HepG2 (cell line): ENCODE results near the gene SKIL. TPM values are rescaled to one million over a fixed set of nuclear protein-coding genes. Genes with fewer than 3 reads are reported as not detected.

Experiments
- ATAC-seq: fragments of 200-7000 bp; cut with Tn5 transposase; 3 replicates; pipeline ENCODE4 v1.9.1; 2020; ENCODE audit warnings: mild to moderate bottlenecking, moderate library complexity
- BruUV-seq: library from RNA; stranded (reverse); fragments of 400-500 nt; replicated peaks from 2 replicates; lab custom pipeline; 2021; lab: Mats Ljungman, UMichigan
- CTCF ChIA-PET: fragments of 300-600 bp; formaldehyde crosslinking; extraction: SDS; loops from one replicate; lab custom pipeline; 2021; ENCODE audit warnings: low total read pairs, inconsistent platforms, low intra/inter-chr PET ratio; lab: Yijun Ruan, JAX
- POLR2A ChIA-PET: fragments of 350-600 bp; sonication (Branson Sonifier 250); formaldehyde crosslinking; loops from one replicate; lab custom pipeline; 2020; ENCODE audit warnings: antibody characterized with exemption, inconsistent platforms; lab: Yijun Ruan, JAX
- DNase-seq: peaks from one replicate; pipeline ENCODE4 v3.0.0-alpha.2; 2015; ENCODE audit warnings: low spot score
- FAIRE-seq: peaks from 3 replicates; lab custom pipeline; 2011; peaks lifted over from hg19 to GRCh38; lab: Jason Lieb, UNC
- H2AFZ ChIP-seq: one replicate; pipeline ENCODE4 v1.6.1; 2011; ENCODE audit warnings: low read length, inconsistent platforms
- H3K27ac ChIP-seq: fragments of 300-600 bp; 3 replicates; pipeline ENCODE4 v1.8.0; 2011; ENCODE audit warnings: mixed run types, mild to moderate bottlenecking, mixed read lengths, low read length, inconsistent platforms; ENCODE audit not compliant: insufficient read depth; ENCODE audit errors: extremely low read length
- H3K27me3 ChIP-seq, 2 experiments: fragments of 200-600 bp in 1 of 2; 2 replicates in 1 of 2; 3 replicates in 1 of 2; pipeline versions ENCODE4 v1.6.0 to v1.8.0; 2011; ENCODE audit warnings: low read length in 2 of 2, mild to moderate bottlenecking in 2 of 2, moderate library complexity in 2 of 2, inconsistent platforms in 1 of 2; ENCODE audit not compliant: insufficient read depth in 2 of 2, control insufficient read depth in 1 of 2
- H3K36me3 ChIP-seq, 2 experiments: fragments of 200-600 bp in 1 of 2; replicated peaks in 1 of 2; 2 replicates in 1 of 2; 3 replicates in 1 of 2; pipeline versions ENCODE4 v1.5.1 to v1.8.0; 2011; ENCODE audit warnings: low read length in 2 of 2, inconsistent platforms in 1 of 2; ENCODE audit not compliant: insufficient read depth in 2 of 2, control insufficient read depth in 1 of 2
- H3K4me1 ChIP-seq: 2 replicates; pipeline ENCODE4 v1.5.1; 2012; ENCODE audit warnings: low read length, inconsistent platforms; ENCODE audit not compliant: insufficient read depth
- H3K4me2 ChIP-seq: 2 replicates; pipeline ENCODE4 v1.6.0; 2011; ENCODE audit warnings: low read depth, low read length, inconsistent platforms
- H3K4me3 ChIP-seq, 3 experiments: fragments of 200-600 bp in 1 of 3; sonication (generic), shearing (Covaris generic) in 1 of 3; replicated peaks in 1 of 3; 2 replicates each; pipeline ENCODE4 v1.5.1; 2011 to 2016; ENCODE audit warnings: low read length in 3 of 3, inconsistent platforms in 2 of 3, low read depth in 2 of 3, mild to moderate bottlenecking in 2 of 3, control low read depth in 1 of 3, mixed read lengths in 1 of 3; ENCODE audit not compliant: insufficient read depth in 1 of 3
- H3K79me2 ChIP-seq: one replicate; pipeline ENCODE4 v1.6.1; 2011; ENCODE audit warnings: low read length, inconsistent platforms; ENCODE audit not compliant: insufficient read depth
- H3K9ac ChIP-seq: 2 replicates; pipeline ENCODE4 v1.6.0; 2011; ENCODE audit warnings: mild to moderate bottlenecking, low read depth, low read length, inconsistent platforms; ENCODE audit not compliant: insufficient read depth
- H3K9me3 ChIP-seq: 2 replicates; pipeline ENCODE4 v1.5.1; 2012; ENCODE audit warnings: mild to moderate bottlenecking, low read length
- H4K20me1 ChIP-seq: 2 replicates; pipeline ENCODE4 v1.6.0; 2011; ENCODE audit warnings: inconsistent platforms, mild to moderate bottlenecking, low read length, moderate library complexity; ENCODE audit not compliant: insufficient read depth
- FOSL1 ChIP-seq: sonication (generic); formaldehyde crosslinking; IDR thresholded peaks from 2 replicates; pipeline ENCODE4 v1.9.0; 2021; ENCODE audit warnings: missing genetic modification reagents, borderline replicate concordance
- PAF1 ChIP-seq: IDR thresholded peaks from 2 replicates; pipeline ENCODE4 v1.6.1; 2016; ENCODE audit warnings: missing genetic modification reagents, missing compliant biosample characterization
- SIX4 ChIP-seq: sonication (generic); formaldehyde crosslinking; IDR thresholded peaks from 2 replicates; pipeline ENCODE4 v1.4.0; 2020; ENCODE audit warnings: missing genetic modification reagents
- SKIL ChIP-seq: sonication (generic); formaldehyde crosslinking; IDR thresholded peaks from 2 replicates; pipeline ENCODE4 v1.8.0; 2022; ENCODE audit warnings: missing genetic modification reagents, mild to moderate bottlenecking, moderate library complexity, borderline replicate concordance
- SNAI1 ChIP-seq: sonication (generic); formaldehyde crosslinking; IDR thresholded peaks from 2 replicates; pipeline ENCODE4 v1.5.0; 2020; ENCODE audit warnings: mild to moderate bottlenecking, missing genetic modification reagents, borderline replicate concordance
- ZNF496 ChIP-seq: sonication (generic); formaldehyde crosslinking; IDR thresholded peaks from 2 replicates; pipeline ENCODE4 v1.8.1; 2023; ENCODE audit warnings: mild to moderate bottlenecking, moderate library complexity, missing genetic modification reagents; ENCODE audit not compliant: insufficient replicate concordance
- ZNF639 ChIP-seq: conservative IDR thresholded peaks from 2 replicates; pipeline ENCODE4 v1.6.1; 2018; ENCODE audit warnings: missing genetic modification reagents
- ZNF670 ChIP-seq: sonication (generic); formaldehyde crosslinking; IDR thresholded peaks from 2 replicates; pipeline ENCODE4 v1.8.0; 2022; ENCODE audit warnings: mild to moderate bottlenecking, missing genetic modification reagents, borderline replicate concordance
- ZNF724P ChIP-seq: sonication (generic); formaldehyde crosslinking; IDR thresholded peaks from 2 replicates; pipeline ENCODE4 v1.8.0; 2022; ENCODE audit warnings: missing genetic modification reagents, borderline replicate concordance
- ZNF788 ChIP-seq: sonication (generic); formaldehyde crosslinking; IDR thresholded peaks from 2 replicates; pipeline ENCODE4 v1.5.0; 2020; ENCODE audit warnings: mild to moderate bottlenecking, missing genetic modification reagents, borderline replicate concordance
- WGBS: methylation state at CpG from one replicate; pipeline ENCODE4 v1.1.6; 2017; ENCODE audit warnings: low lambda C conversion rate; 5-methylcytosine and 5-hydroxymethylcytosine counted together
- in situ Hi-C: cut with HindIII; loops from 2 replicates; pipeline ENCODE4 v1.10.0; 2017; ENCODE audit warnings: low pct_unique_long_range_greater_than_20kb; ENCODE audit not compliant: extremely low pct_ligation_motif_present
- intact Hi-C: fragments of 100-400 bp; cut with micrococcal nuclease; formaldehyde crosslinking; loops from one replicate; pipeline ENCODE4 v1.10.0; 2022; ENCODE audit not compliant: unreplicated experiment
- polyA plus RNA-seq, 8 experiments: library from polyadenylated mRNA; depleted of rRNA in 3 of 8; stranded (reverse) in 7 of 8; unstranded in 1 of 8; fragments of >200 nt; fragmentation: Illumina TruSeq in 4 of 8; extraction: Trizol in 4 of 8; gene quantifications; 2 replicates each; pipeline versions ENCODE4 v1.2.1 to v1.2.3, GENCODE V29; 2011 to 2016; ENCODE audit warnings: low read depth in 4 of 8, missing spikeins in 1 of 8, mixed read lengths in 1 of 8; ENCODE audit not compliant: insufficient read depth in 1 of 8
- total RNA-seq, 5 experiments: library from RNA; depleted of rRNA; stranded (reverse); fragments of >200 nt; fragmentation: Illumina TruSeq; extraction: Trizol; gene quantifications; 2 replicates each; pipeline ENCODE4 v1.2.3, GENCODE V29; 2016; ENCODE audit warnings: low read depth in 1 of 5

SKIL gene
- total and polyA plus RNA-seq, 2 of the 13 experiments (the other 11 are each of a cell fraction or from before 2014, with no cell fraction given), result 5.2 to 20.7 TPM

GRCh38 chr3:170386468-170386867, 29.0 kb downstream of the SKIL start:
- CTCF ChIA-PET, result no interaction called here
- FAIRE-seq (no peak), ATAC-seq (no peak)
- intact Hi-C loops, result no loop called here
- WGBS, result 97% methylated on average over 3 of the region's 3 CpGs
- H4K20me1 ChIP-seq, result no peaks in the 10 kb centered on the region
- TF ChIP-seq SKIL (CRISPR knock-in tag), result no peak
- no peak for TF ChIP-seq ZNF788 (CRISPR knock-in tag)
- TF ChIP-seq ZNF639 (CRISPR knock-in tag), result no peak
- TF ChIP-seq FOSL1 (CRISPR knock-in tag), result no peak
- no peak for TF ChIP-seq SNAI1 (CRISPR knock-in tag)
- TF ChIP-seq SIX4, result no peak
- no peak for TF ChIP-seq ZNF496 (CRISPR knock-in tag)
- no peak for TF ChIP-seq PAF1 (CRISPR knock-in tag)
- no peak for TF ChIP-seq ZNF724P (CRISPR knock-in tag)
- TF ChIP-seq ZNF670, result no peak
- TF ChIP-seq, all 625 proteins: peak for 0
- no peak for DNase-seq
- no peak overlapping the region for H3K4me2 ChIP-seq
- no peaks in the 10 kb centered on the region for H3K27me3 ChIP-seq
- in situ Hi-C loops, result no loop called here
- peaks cover 4 to 49% of the 10 kb centered on the region in 2 experiments; a peak in 4 of 5 replicates for H3K36me3 ChIP-seq
- no peak overlapping the region for H3K27ac ChIP-seq
- H3K9me3 ChIP-seq, result no peaks in the 10 kb centered on the region
- H2AFZ ChIP-seq, result no peak overlapping the region
- POLR2A ChIA-PET, result no interaction called here
- no peaks in the 10 kb centered on the region for H3K4me1 ChIP-seq
- H3K79me2 ChIP-seq, result no peaks in the 10 kb centered on the region
- H3K9ac ChIP-seq, result no peak overlapping the region
- no TSS peak for BruUV-seq
- H3K4me3 ChIP-seq, result no peak overlapping the region
